Naive thymus-derived CD4-positive, alpha-beta T cell (primary cell): ENCODE data around the gene SLC26A1. TPM values are rescaled to one million over a fixed set of nuclear protein-coding genes. Genes with fewer than 3 reads are reported as not detected.

ENCODE experiments used
- ATAC-seq: fragments of 150-1000 bp; cut with Tn5 transposase; 2 replicates; pipeline ENCODE4 v1.10.0; 2021; ENCODE audit warnings: mild to moderate bottlenecking, moderate library complexity
- CTCF ChIA-PET: fragments of 350-600 bp; sonication (Branson Sonifier 250); formaldehyde crosslinking; loops from one replicate; lab custom pipeline; 2021; ENCODE audit warnings: antibody characterized with exemption; lab: Charles Lee
- POLR2A ChIA-PET: fragments of 350-600 bp; sonication (Branson Sonifier 250); formaldehyde crosslinking; loops from one replicate; lab custom pipeline; 2021; ENCODE audit warnings: antibody characterized with exemption, inconsistent platforms; lab: Charles Lee
- DNase-seq, 9 donors: peaks; one replicate each; pipeline versions ENCODE4 v3.0.0 to v3.0.0-alpha.2; 2020 to 2022; ENCODE audit warnings: mixed read lengths in 1 of 9
- H3K27ac ChIP-seq: one replicate; pipeline ENCODE4 v1.7.0; 2013; ENCODE audit warnings: mild to moderate bottlenecking, low read depth, low read length, moderate library complexity
- H3K27me3 ChIP-seq, 2 donors: one replicate each; pipeline ENCODE4 v1.7.0; 2013; ENCODE audit warnings: low read length in 2 of 2, mild to moderate bottlenecking in 2 of 2, moderate library complexity in 2 of 2; ENCODE audit not compliant: control insufficient read depth in 2 of 2, insufficient read depth in 2 of 2
- H3K36me3 ChIP-seq, 3 experiments: 1 replicate in 2 of 3; 2 replicates in 1 of 3; pipeline ENCODE4 v1.7.0; 2013; ENCODE audit warnings: low read length in 3 of 3, mild to moderate bottlenecking in 3 of 3, moderate library complexity in 1 of 3; ENCODE audit not compliant: insufficient read depth in 3 of 3, control insufficient read depth in 2 of 3
- H3K4me1 ChIP-seq, 2 donors: one replicate each; pipeline ENCODE4 v1.7.0; 2013; ENCODE audit warnings: low read length in 2 of 2, mild to moderate bottlenecking in 2 of 2, moderate library complexity in 1 of 2; ENCODE audit not compliant: control insufficient read depth in 2 of 2, insufficient read depth in 2 of 2
- H3K4me3 ChIP-seq: 2 replicates; pipeline ENCODE4 v1.7.0; 2013; ENCODE audit warnings: mild to moderate bottlenecking, low read length
- H3K9me3 ChIP-seq, 3 experiments: 1 replicate in 2 of 3; 2 replicates in 1 of 3; pipeline ENCODE4 v1.7.0; 2013; ENCODE audit warnings: low read length in 3 of 3; ENCODE audit not compliant: control insufficient read depth in 2 of 3
- H3K27ac Mint-ChIP-seq, 9 donors: one replicate each; pipeline ENCODE4 v1.8.0; 2020 to 2022; ENCODE audit warnings: mixed read lengths in 9 of 9, mild to moderate bottlenecking in 8 of 9, moderate library complexity in 5 of 9, inconsistent platforms in 2 of 9
- H3K27me3 Mint-ChIP-seq, 5 donors: one replicate each; pipeline ENCODE4 v1.8.0; 2021 to 2022; ENCODE audit warnings: mixed read lengths in 5 of 5, mild to moderate bottlenecking in 1 of 5
- H3K36me3 Mint-ChIP-seq, 5 donors: one replicate each; pipeline ENCODE4 v1.8.0; 2020 to 2022; ENCODE audit warnings: mixed read lengths in 5 of 5, mild to moderate bottlenecking in 3 of 5, inconsistent platforms in 1 of 5
- H3K4me1 Mint-ChIP-seq, 7 donors: one replicate each; pipeline ENCODE4 v1.8.0; 2020 to 2022; ENCODE audit warnings: mixed read lengths in 7 of 7, mild to moderate bottlenecking in 3 of 7, inconsistent platforms in 1 of 7
- H3K4me3 Mint-ChIP-seq, 10 donors: one replicate each; pipeline ENCODE4 v1.8.0; 2020 to 2022; ENCODE audit warnings: mild to moderate bottlenecking in 10 of 10, mixed read lengths in 10 of 10, moderate library complexity in 6 of 10, inconsistent platforms in 2 of 10
- H3K9me3 Mint-ChIP-seq, 11 donors: one replicate each; pipeline ENCODE4 v1.8.0; 2020 to 2022; ENCODE audit warnings: mixed read lengths in 11 of 11, mild to moderate bottlenecking in 4 of 11, inconsistent platforms in 1 of 11, moderate library complexity in 1 of 11
- intact Hi-C, 2 donors: fragments of 100-400 bp; cut with micrococcal nuclease; formaldehyde crosslinking; loops; one replicate each; pipeline ENCODE4 v1.15.1; 2023
- polyA plus RNA-seq, 2 donors: library from polyadenylated mRNA; unstranded; fragments of 300-500 nt; fragmentation: Illumina TruSeq; gene quantifications; one replicate each; pipeline ENCODE4 v1.2.3, GENCODE V29; 2021
- total RNA-seq, 6 experiments: library from RNA in 5 of 6; stranded (reverse) in 5 of 6; gene quantifications; 1 replicate in 5 of 6; 2 replicates in 1 of 6; pipeline ENCODE4 v1.2.3 and lab custom pipeline; 2021 to 2026

Gene SLC26A1
- total and polyA plus RNA-seq, 7 experiments from 2014 or later, result 0.16 to 2.3 (median 1.1) TPM; not detected in 2

DNA sequence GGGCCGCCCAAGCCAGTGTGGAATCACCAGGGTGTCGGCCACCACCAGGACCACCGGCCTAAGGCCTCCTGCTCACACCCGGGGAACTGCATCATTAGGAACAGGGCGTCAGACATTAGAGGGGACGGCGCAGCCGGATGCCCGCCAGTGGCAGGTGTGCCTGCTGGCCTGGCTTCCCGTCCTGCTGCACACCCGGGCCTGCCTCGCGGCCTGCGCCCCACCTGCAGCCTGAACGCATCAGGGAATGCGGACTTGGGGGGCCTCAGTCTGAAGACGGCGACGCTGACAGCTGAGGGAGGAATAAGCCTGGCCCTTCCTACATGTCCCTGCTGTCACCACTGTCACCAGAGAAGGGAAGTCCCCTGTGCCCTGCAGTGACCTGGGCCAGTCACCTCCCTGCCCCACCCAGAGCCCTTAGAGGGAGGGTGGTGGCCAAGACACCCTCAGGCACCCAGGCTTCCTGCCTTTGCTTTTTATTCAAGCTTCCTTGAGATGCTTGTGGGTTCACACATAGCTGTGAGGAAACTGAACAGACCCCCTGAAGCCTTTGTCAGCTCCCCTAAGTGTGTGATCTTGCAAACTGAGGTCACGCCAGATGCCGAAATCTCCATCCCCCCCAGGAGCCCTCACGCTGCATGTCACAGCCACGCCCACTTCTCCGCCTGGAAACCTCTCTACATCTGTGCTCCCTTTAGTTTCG lies 23.0 kb downstream of the SLC26A1 start:
- peaks cover 0 to 17% (median 8%) of the 10 kb centered on the region in 7 donors for H3K4me1 Mint-ChIP-seq
- ATAC-seq (peak; percentile 36), DNase-seq (no peak)
- H3K4me1 ChIP-seq, result peaks cover 13 to 26% of the 10 kb centered on the region in 2 donors
- no peaks in the 10 kb centered on the region for H3K9me3 ChIP-seq
- H3K36me3 ChIP-seq, result peaks cover 0 to 17% (median 0%) of the 10 kb centered on the region in 3 experiments
- CTCF ChIA-PET, result interaction anchor here (0.6 kb wide), 1 partner anchor 884 kb away, joined by 4 read pairs; no protein-coding TSS in a partner anchor
- no peaks in the 10 kb centered on the region for H3K9me3 Mint-ChIP-seq
- peak overlapping the region in 1 of 9 donors; percentile 41 for H3K27ac Mint-ChIP-seq
- H3K27me3 Mint-ChIP-seq, result no peaks in the 10 kb centered on the region
- peaks cover 0 to 4% (median 0%) of the 10 kb centered on the region in 5 donors for H3K36me3 Mint-ChIP-seq
- H3K27ac ChIP-seq, result no peak overlapping the region
- H3K27me3 ChIP-seq, result no peaks in the 10 kb centered on the region
- peak overlapping the region in 6 of 10 donors; percentile 14 to 75 (median 43) for H3K4me3 Mint-ChIP-seq
- intact Hi-C loops, result loop anchor here in 1 of 2 donors (5.0 kb wide), 1 partner anchor 87 kb away; no protein-coding TSS in a partner anchor
- no peak overlapping the region for H3K4me3 ChIP-seq
- POLR2A ChIA-PET, result no interaction called here

- no peak for ATAC-seq
- no peaks in the 10 kb centered on the region for H3K27me3 ChIP-seq
- peaks cover 13 to 26% of the 10 kb centered on the region in 2 donors for H3K4me1 ChIP-seq
- no peaks in the 10 kb centered on the region for H3K27me3 Mint-ChIP-seq
- POLR2A ChIA-PET, result interaction anchor here (0.6 to 0.7 kb wide), 2 partner anchors 36 to 213 kb away, joined by 3 read pairs; partner anchors contain the start of genes GAK and TMEM175
- CTCF ChIA-PET, result interaction anchor here (0.6 kb wide), 1 partner anchor 13 kb away, joined by 3 read pairs; no protein-coding TSS in a partner anchor
- peak overlapping the region in 1 of 10 donors; percentile 26 for H3K4me3 Mint-ChIP-seq
- H3K27ac ChIP-seq, result no peak overlapping the region
- H3K36me3 ChIP-seq, result peaks cover 0 to 25% (median 0%) of the 10 kb centered on the region in 3 experiments
- H3K4me3 ChIP-seq, result no peak overlapping the region
- peaks cover 0 to 4% (median 0%) of the 10 kb centered on the region in 5 donors for H3K36me3 Mint-ChIP-seq
- no peaks in the 10 kb centered on the region for H3K9me3 ChIP-seq
- DNase-seq, result no peak
- H3K9me3 Mint-ChIP-seq, result no peaks in the 10 kb centered on the region
- no peak overlapping the region for H3K27ac Mint-ChIP-seq
- H3K4me1 Mint-ChIP-seq, result peaks cover 0 to 17% (median 8%) of the 10 kb centered on the region in 7 donors
- intact Hi-C loops, result no loop called here
Observed at GRCh38 chr4:968621-969394, 24.4 kb downstream of the SLC26A1 start.

- no peak overlapping the region for H3K27ac ChIP-seq
- H3K36me3 ChIP-seq, result peaks cover 0 to 31% (median 0%) of the 10 kb centered on the region in 3 experiments
- no peak overlapping the region for H3K4me3 ChIP-seq
- no peaks in the 10 kb centered on the region for H3K9me3 Mint-ChIP-seq
- no peak overlapping the region for H3K27ac Mint-ChIP-seq
- H3K27me3 ChIP-seq, result no peaks in the 10 kb centered on the region
- CTCF ChIA-PET, result no interaction called here
- peaks cover 0 to 4% (median 0%) of the 10 kb centered on the region in 5 donors for H3K36me3 Mint-ChIP-seq
- H3K4me3 Mint-ChIP-seq, result peak overlapping the region in 1 of 10 donors; percentile 26
- peaks cover 13 to 26% of the 10 kb centered on the region in 2 donors for H3K4me1 ChIP-seq
- POLR2A ChIA-PET, result interaction anchor here (0.7 kb wide), 1 partner anchor 213 kb away, joined by 3 read pairs; no protein-coding TSS in a partner anchor
- H3K9me3 ChIP-seq, result no peaks in the 10 kb centered on the region
- DNase-seq, result no peak
- H3K27me3 Mint-ChIP-seq, result no peaks in the 10 kb centered on the region
- intact Hi-C loops, result no loop called here
- peaks cover 0 to 17% (median 8%) of the 10 kb centered on the region in 7 donors for H3K4me1 Mint-ChIP-seq
- no peak for ATAC-seq
Observed at GRCh38 chr4:968221-968620, 25.0 kb downstream of the SLC26A1 start.

DNA sequence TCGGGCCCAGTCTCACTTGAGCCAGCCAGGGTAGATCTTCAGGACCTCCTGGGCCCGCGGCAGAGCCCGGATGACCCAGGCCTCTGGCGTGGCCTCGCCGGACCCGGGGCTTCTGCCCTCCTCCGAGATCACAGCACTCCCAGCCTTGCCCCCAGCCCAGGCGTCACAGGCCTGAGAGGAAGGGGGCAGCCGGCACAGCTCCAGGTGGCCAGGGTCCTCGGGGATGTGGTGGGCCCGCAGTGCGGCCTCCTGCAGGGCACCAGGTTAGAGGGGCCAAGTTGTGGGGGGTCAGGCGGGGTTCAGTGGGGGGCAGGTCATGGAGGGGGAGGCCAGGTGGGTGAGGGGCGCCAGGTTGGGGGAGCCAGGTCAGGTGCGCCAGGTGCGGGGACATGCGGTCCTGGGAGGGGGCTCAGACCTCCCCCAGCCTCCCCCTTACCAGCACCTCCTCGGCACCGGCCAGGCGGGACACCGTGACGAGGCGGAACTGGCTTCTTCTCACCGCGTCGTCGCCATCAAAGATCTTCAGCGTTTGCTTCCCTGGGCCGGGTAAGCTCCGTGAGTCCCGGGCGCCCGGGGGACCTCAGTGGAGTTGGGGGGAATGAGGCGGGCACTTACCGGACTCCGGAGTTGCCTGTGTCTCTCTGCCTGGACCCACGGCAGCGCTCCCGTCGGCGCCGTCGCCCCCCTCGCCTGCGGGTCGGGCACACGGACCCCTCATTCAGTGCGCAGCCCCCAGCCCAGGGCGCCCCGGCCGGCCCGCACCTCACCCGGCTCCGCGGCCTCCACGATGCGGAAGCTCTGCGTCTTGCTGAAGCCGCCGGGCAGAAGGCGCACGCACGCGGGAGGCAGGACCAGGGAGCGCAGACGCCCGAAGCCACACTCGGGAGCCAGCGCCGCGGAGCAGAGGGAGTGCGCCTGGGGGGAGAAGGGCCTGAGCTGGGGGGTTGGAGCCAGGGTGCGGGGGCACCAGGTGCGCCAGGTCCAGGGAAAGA lies 25.8 kb downstream of the SLC26A1 start:
- intact Hi-C loops, result no loop called here
- ATAC-seq, result no peak
- no peak for DNase-seq
- Mint-ChIP-seq H3K4me3 (peak overlapping the region in 1 of 10 donors; percentile 26), H3K27me3 (no peaks in the 10 kb centered on the region), H3K9me3 (no peaks in the 10 kb centered on the region), H3K4me1 (peaks cover 0 to 17% (median 8%) of the 10 kb centered on the region in 7 donors), H3K36me3 (peaks cover 0 to 4% (median 0%) of the 10 kb centered on the region in 5 donors), H3K27ac (no peak overlapping the region)
- no peaks in the 10 kb centered on the region for H3K27me3 ChIP-seq
- H3K4me1 ChIP-seq, result peaks cover 9 to 26% of the 10 kb centered on the region in 2 donors
- H3K9me3 ChIP-seq, result no peaks in the 10 kb centered on the region
- no peak overlapping the region for H3K4me3 ChIP-seq
- H3K36me3 ChIP-seq, result peaks cover 0 to 39% (median 0%) of the 10 kb centered on the region in 3 experiments
- H3K27ac ChIP-seq, result no peak overlapping the region
- ChIA-PET CTCF (no interaction called here), POLR2A (no interaction called here)

GRCh38 chr4:966266-967112 lies 26.7 kb downstream of the SLC26A1 start:
- Mint-ChIP-seq H3K9me3 (no peaks in the 10 kb centered on the region), H3K4me1 (peaks cover 0 to 17% (median 8%) of the 10 kb centered on the region in 7 donors), H3K27ac (no peak overlapping the region), H3K36me3 (peaks cover 0 to 4% (median 0%) of the 10 kb centered on the region in 5 donors), H3K4me3 (no peak overlapping the region), H3K27me3 (no peaks in the 10 kb centered on the region)
- Histone ChIP-seq H3K9me3 (no peaks in the 10 kb centered on the region), H3K27ac (no peak overlapping the region), H3K4me3 (no peak overlapping the region), H3K4me1 (peaks cover under 1 to 18% of the 10 kb centered on the region in 2 donors), H3K27me3 (no peaks in the 10 kb centered on the region), H3K36me3 (peaks cover 0 to 49% (median 0%) of the 10 kb centered on the region in 3 experiments)
- ATAC-seq, result no peak
- CTCF ChIA-PET, result no interaction called here
- POLR2A ChIA-PET, result no interaction called here
- DNase-seq, result no peak
- intact Hi-C loops, result no loop called here
